Peyer's patch (tissue), 4 donors: ENCODE results near the gene CRYBG3. TPM values are rescaled to one million over a fixed set of nuclear protein-coding genes. Genes with fewer than 3 reads are reported as not detected.
A peak's percentile ranks its signal among the peaks of the same experiment; 100 is the strongest.

Experiments used
- DNase-seq, 3 donors: peaks; one replicate each; pipeline ENCODE4 v3.0.0-alpha.2; 2017 to 2019
- H3K27ac ChIP-seq, 4 donors: fragments of 200-600 bp; sonication (generic); one replicate each; pipeline ENCODE4 v1.5.1; 2016 to 2019
- H3K27me3 ChIP-seq, 2 donors: fragments of 200-600 bp; sonication (generic); one replicate each; pipeline ENCODE4 v1.5.1; 2019
- H3K36me3 ChIP-seq, 3 donors: fragments of 200-600 bp; sonication (generic); one replicate each; pipeline ENCODE4 v1.5.1; 2016 to 2019
- H3K4me1 ChIP-seq, 4 donors: fragments of 200-600 bp; sonication (generic); one replicate each; pipeline ENCODE4 v1.5.1; 2016 to 2019
- H3K4me3 ChIP-seq, 4 donors: fragments of 200-600 bp; sonication (generic); 1 replicate in 3 of 4; 2 replicates in 1 of 4; pipeline ENCODE4 v1.5.1; 2016 to 2019; ENCODE audit warnings: mild to moderate bottlenecking in 1 of 4
- H3K9me3 ChIP-seq, 4 donors: fragments of 200-600 bp; sonication (generic); one replicate each; pipeline ENCODE4 v1.5.1; 2016 to 2019; ENCODE audit warnings: mild to moderate bottlenecking in 1 of 4
- POLR2A ChIP-seq, 2 donors: fragments of 450-650 bp; IDR thresholded peaks; one replicate each; pipeline ENCODE4 v1.5.1; 2017; ENCODE audit warnings: antibody characterized with exemption in 2 of 2, mild to moderate bottlenecking in 2 of 2, moderate library complexity in 2 of 2
- total RNA-seq, 4 donors: library from RNA; depleted of rRNA; stranded (reverse); fragments of >200 nt; gene quantifications; one replicate each; pipeline ENCODE4 v1.1.0, GENCODE V29; 2016
- TF ChIP-seq, protein P1 (sequence below), 6 experiments: fragments of 450-650 bp in 4 of 6; fragments of 200-600 bp in 2 of 6; sonication (generic) in 1 of 6; IDR thresholded peaks; one replicate each; pipeline ENCODE4 v1.5.1; 2017 to 2019; ENCODE audit warnings: antibody characterized with exemption in 6 of 6, mild to moderate bottlenecking in 3 of 6, moderate library complexity in 1 of 6

The CRYBG3 gene
- total RNA-seq, 4 donors from 2014 or later: 11.4 to 47.0 (median 16.9) TPM

DNA sequence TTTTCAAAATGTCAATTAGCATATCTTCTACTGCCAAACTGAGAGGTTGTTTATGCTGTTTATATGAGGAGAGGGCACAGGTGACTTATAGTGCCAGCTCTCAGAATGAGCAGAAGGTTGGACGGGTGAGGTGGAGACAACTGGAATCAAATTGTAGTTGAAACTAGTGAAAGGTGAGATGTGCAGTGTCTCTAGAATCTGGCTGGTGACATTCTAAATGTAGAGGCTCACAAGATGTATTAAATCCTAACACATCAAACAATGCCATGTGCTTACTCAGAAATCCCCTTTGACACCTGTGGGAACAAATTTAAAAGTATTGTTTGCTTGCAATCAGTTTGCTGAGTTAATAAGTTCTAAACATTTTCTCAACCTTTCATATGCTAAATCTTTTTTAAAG lies 40.8 kb downstream of the CRYBG3 start:
- no peaks in the 10 kb centered on the region for H3K27me3 ChIP-seq
- H3K36me3 ChIP-seq: no peaks in the 10 kb centered on the region
- TF ChIP-seq, protein P1, sequence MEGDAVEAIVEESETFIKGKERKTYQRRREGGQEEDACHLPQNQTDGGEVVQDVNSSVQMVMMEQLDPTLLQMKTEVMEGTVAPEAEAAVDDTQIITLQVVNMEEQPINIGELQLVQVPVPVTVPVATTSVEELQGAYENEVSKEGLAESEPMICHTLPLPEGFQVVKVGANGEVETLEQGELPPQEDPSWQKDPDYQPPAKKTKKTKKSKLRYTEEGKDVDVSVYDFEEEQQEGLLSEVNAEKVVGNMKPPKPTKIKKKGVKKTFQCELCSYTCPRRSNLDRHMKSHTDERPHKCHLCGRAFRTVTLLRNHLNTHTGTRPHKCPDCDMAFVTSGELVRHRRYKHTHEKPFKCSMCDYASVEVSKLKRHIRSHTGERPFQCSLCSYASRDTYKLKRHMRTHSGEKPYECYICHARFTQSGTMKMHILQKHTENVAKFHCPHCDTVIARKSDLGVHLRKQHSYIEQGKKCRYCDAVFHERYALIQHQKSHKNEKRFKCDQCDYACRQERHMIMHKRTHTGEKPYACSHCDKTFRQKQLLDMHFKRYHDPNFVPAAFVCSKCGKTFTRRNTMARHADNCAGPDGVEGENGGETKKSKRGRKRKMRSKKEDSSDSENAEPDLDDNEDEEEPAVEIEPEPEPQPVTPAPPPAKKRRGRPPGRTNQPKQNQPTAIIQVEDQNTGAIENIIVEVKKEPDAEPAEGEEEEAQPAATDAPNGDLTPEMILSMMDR (IDR thresholded peaks at IDR 0.05): no peak
- no peak for TF ChIP-seq POLR2A (IDR thresholded peaks at IDR 0.05)
- DNase-seq: no peak
- H3K27ac ChIP-seq: no peak overlapping the region
- H3K4me3 ChIP-seq: no peak overlapping the region
- H3K4me1 ChIP-seq: no peaks in the 10 kb centered on the region
- no peaks in the 10 kb centered on the region for H3K9me3 ChIP-seq

DNA sequence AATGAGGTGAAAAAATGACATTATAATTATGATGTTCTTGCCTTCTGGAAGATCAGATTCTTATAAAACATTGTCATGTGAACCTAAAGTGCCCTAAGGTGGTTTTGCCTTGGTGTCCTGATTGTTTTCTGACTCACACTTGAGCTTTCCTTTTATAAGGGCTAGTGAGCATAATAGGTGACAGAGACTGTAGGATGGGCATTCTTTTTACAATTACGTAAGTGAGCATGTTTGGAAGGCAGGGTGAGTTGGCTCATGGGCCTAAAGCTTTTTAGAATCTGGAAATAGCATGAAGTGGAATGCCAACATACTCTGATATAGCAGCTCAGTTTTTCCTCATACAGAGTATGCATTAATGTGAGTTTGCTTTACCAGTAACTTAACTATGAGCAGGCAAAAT lies 41.2 kb downstream of the CRYBG3 start:
- Histone ChIP-seq H3K36me3 (no peaks in the 10 kb centered on the region), H3K27ac (no peak overlapping the region), H3K27me3 (no peaks in the 10 kb centered on the region), H3K9me3 (no peaks in the 10 kb centered on the region), H3K4me1 (no peaks in the 10 kb centered on the region), H3K4me3 (no peak overlapping the region)
- no peak for DNase-seq
- no peak for TF ChIP-seq POLR2A (IDR thresholded peaks at IDR 0.05)
- TF ChIP-seq, protein P1 (IDR thresholded peaks at IDR 0.05): no peak

DNA sequence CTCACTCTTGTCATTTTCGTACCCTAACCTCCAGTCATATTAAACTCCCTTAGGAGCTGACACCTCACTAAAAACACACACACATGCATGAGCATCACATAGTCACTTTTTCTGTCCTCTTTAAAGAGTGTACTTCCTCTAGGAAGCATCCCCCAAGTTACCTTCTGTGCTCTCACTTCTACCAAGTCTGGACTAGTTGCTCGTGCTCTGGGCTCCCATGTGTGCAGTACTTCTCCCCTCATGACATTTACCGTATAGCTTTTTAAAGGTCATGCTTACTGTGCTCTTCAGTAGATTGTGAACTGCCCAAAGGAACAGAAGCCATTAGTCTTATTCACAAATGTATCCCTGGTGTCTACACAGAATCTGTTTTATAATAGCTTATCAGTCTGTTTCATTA lies 42.0 kb downstream of the CRYBG3 start:
- Histone ChIP-seq H3K27me3 (no peaks in the 10 kb centered on the region), H3K27ac (no peak overlapping the region), H3K4me3 (no peak overlapping the region), H3K9me3 (no peaks in the 10 kb centered on the region), H3K36me3 (no peaks in the 10 kb centered on the region), H3K4me1 (no peaks in the 10 kb centered on the region)
- no peak for TF ChIP-seq POLR2A (IDR thresholded peaks at IDR 0.05)
- TF ChIP-seq, protein P1 (IDR thresholded peaks at IDR 0.05): no peak
- no peak for DNase-seq

DNA sequence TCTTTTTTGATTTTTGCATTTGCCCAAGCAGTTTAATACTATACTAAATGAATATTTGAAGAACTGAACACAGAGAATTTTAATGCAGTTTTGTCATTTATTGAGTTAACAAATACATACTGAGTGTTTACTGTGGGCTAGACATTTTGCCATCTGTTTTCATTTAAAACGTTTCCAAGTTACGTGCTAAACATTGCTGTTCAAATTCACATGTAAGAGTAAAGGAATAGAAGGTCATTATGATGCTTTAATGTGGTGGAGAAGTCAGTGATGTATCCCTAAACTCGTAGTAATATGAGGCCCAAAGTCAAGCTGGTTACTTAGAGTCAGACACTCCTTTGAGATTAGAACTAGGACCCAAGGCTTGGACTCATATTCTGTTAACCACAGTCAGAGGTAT lies 49.4 kb downstream of the CRYBG3 start:
- DNase-seq: no peak
- TF ChIP-seq, protein P1 (IDR thresholded peaks at IDR 0.05): no peak
- no peak for TF ChIP-seq POLR2A (IDR thresholded peaks at IDR 0.05)
- H3K27ac ChIP-seq: peak overlapping the region in 1 of 4 donors; percentile 5

DNA sequence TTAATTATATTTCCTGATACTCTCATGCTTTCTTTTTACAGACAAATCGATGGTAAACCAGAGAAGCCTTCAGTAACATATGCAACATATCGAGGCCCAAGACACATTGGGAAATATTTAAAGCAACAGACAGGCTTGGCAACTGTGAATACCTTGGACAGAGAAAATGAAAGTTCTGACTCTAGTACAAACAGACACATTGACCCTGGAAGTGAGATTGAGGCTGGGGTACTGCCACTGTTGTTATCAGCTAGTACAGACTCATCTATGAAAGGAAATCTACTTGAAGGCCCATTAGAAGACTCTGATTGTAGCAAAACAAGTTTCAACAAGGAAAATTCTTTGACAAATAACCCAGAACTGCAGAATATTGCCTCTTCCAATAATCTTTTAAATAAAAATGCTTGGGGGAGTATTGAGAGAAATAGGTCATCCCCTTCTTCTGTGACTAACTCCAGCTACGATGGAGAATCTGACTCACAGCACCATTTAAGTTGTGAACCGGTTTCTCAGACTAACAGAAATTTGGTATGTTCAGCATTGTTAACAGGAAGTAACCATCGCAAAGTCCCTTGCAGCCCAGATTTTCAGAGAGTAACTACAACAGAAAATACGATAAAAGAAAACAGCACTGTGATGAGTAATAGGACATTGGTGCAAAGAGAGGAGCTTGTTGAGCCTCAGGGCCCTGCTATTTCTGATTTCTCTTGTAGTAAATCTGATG lies 50.2 kb downstream of the CRYBG3 start:
- Histone ChIP-seq H3K9me3 (no peaks in the 10 kb centered on the region), H3K4me3 (no peak overlapping the region), H3K27ac (peak overlapping the region in 1 of 4 donors; percentile 5), H3K4me1 (no peaks in the 10 kb centered on the region), H3K27me3 (no peaks in the 10 kb centered on the region), H3K36me3 (peaks cover 0 to 9% (median 0%) of the 10 kb centered on the region in 3 donors)
- no peak for TF ChIP-seq POLR2A (IDR thresholded peaks at IDR 0.05)
- TF ChIP-seq, protein P1 (IDR thresholded peaks at IDR 0.05): no peak
- no peak for DNase-seq

More for the DNA sequence above, 49.4 kb downstream of the CRYBG3 start:
- Histone ChIP-seq H3K4me3 (no peak overlapping the region), H3K36me3 (peaks cover 0 to 9% (median 0%) of the 10 kb centered on the region in 3 donors), H3K9me3 (no peaks in the 10 kb centered on the region), H3K4me1 (no peaks in the 10 kb centered on the region), H3K27me3 (no peaks in the 10 kb centered on the region)
